Stimulated activated CD4-positive, alpha-beta T cell treated with anti-CD3 and anti-CD28 coated beads, Interleukin-1b, Interleukin-23, amount 100 ng/mL, for 4 hours (primary cell): ENCODE results near the gene CETN2.
"Not testable (repeated sequence)": the region's sequence is repeated elsewhere in the genome, so short reads cannot be mapped to it uniquely, and the experiment has no call there.

ENCODE experiments used
- DNase-seq, 2 donors: peaks; one replicate each; pipeline ENCODE4 v3.0.0-alpha.2; 2020; ENCODE audit warnings: low read depth in 2 of 2

The CETN2 gene

GRCh38 chrX:152832520-152832919, 2.0 kb upstream of the CETN2 start:
- no peak for DNase-seq

DNA sequence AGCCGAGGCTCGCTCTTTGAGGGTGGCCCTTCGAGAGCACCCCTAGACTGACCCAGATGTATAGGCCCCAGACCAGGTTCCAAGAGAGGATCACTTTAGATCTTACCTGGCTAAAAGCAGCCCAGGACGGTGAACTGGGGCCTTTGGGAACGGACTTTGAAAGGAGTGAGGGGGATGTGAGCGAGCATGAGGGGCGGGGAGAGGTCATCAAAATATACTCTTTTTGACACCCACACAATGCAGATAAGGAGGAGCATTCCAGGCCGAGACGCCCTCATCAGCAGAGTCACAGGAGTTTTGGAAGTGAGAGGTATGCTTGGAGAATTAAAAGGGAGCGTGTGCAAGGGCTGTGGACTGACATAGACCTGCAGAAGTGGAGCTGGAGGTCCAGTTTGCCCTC, 834 bp upstream of the CETN2 start:
- DNase-seq, result no peak

DNA sequence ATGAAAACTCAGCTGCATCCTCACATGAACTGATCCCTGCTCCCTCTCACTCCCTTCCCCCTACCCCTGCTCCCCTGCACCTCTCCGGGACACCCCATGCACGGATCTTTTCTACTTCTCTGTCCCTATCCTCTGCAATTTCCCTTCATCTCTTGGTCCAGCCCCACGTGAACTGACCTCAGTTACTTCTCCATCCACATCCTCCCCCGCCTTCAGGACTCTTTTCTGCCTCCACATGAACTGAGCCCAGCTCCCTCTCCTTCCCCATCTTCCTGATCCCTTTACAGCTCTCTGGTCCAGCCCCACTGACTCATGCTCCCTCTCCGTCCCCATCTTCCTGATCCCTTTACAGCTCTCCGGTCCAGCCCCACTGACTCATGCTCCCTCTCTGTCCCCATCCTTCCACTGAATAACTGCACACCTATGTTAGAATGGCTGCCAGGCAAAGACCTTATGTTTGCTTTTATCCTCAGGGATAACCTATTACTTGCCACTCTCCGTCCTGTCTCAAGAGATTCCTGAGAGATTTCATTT, 5.6 kb downstream of the CETN2 start:
- DNase-seq, result no peak

- DNase-seq, result no peak
These were observed 6.9 kb downstream of the CETN2 start for GRCh38 chrX:152823657-152824056.

GRCh38 chrX:152822383-152823086, 8.0 kb downstream of the CETN2 start:
- no peak for DNase-seq

DNA sequence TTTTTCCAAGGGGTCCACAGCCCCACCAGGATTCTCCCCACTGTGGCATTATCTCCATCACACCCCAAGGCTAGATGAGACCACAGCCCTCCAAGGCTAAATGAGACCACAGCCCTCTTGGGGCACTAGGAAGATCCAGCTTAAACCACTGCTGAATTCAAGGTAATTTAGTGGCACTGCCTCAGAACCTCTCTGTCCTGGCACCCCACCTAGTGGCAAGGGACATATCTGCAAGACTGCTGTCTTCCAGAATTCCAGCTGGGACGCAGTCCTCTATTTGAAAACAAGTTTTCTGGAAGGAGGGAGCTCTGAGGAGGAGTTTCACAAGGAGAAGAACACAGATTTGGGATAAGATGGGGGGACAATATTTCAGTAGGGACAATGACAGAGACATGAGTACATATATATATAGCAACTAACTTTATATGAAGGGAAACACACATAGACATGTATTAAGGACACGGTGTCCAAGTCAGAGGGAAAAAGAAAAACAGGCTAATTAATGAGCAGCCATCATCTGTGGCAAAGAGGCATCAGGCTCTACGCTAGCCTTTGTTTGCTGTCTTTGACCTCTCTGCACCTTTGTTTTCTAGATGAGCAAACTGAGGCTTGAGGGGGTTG, 9.3 kb downstream of the CETN2 start:
- no peak for DNase-seq

DNA sequence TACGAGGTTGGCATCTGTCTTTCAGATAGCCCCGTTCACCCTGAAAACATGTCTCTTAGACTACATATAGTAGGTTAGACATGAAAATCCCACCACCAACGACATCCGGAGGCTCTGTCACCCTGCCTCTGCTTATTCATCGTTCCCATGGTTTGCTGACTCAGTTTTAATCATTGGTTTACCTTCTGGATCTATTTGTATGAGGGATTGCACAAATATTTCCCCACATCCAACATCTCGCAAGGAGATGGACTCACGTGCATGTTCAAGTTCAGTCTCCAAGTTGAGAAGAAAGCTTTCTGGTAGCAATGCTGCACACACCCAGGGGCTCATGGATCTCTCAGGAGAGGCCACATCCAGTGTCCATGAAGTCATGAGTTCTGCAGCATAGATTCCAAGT, 10.8 kb downstream of the CETN2 start:
- no peak for DNase-seq

- DNase-seq, result no peak
These were observed 11.3 kb downstream of the CETN2 start for GRCh38 chrX:152819266-152819665.

- no peak for DNase-seq
These were observed 12.2 kb downstream of the CETN2 start for GRCh38 chrX:152818356-152818755.

DNA sequence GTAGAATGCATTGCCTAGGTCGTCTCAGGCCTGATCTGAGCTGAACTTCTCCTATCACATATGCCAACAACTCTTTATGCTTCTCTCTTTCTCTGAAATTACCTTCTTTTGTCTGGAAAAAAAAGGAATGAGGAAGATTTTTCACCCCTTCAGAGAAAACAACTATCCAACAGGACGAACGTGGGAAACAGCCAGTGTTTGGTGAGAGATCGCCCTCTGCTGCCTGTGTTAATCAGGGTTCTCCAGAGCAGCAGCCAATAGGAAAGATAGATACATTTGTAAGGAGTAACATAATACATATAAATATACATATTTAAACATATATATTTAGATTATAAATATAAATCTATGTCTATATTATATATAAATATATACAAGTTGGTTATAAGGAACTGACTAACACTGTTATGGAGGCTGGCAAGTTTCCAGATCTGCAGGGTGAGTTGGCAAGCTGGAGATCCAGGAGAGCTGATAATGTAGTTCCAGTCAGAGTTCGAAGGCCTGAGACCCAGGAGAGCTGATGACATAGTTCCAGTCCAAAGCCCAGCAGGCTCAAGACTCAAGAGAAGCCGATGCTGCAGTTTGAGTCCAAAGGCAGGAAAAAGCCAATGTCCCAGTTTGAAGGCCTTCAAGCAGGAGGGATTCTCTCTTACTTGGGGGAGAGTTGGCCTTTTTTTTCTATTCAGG, 13.3 kb downstream of the CETN2 start:
- DNase-seq, result no peak

DNA sequence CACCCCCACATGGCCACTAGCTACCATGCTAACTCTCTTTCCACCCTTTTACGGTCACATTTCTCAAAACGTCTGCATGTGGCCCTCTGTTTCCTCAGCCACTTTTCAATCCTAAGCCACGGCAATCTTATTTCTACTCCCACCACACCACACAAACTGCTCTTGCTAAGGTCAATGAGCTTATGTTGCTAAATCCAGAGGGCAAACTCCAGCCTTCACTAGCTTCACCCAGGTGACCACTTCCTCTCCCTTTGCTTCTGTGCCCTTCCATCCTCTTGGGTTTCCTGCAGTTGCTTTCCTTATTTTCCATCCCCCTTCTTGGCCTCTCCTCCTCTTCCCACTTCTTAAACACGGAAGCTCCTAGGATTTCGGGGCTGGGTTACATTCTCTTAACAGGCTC, 16.5 kb downstream of the CETN2 start:
- DNase-seq, result no peak

GRCh38 chrX:152813206-152813605, 17.4 kb downstream of the CETN2 start:
- no peak for DNase-seq

DNA sequence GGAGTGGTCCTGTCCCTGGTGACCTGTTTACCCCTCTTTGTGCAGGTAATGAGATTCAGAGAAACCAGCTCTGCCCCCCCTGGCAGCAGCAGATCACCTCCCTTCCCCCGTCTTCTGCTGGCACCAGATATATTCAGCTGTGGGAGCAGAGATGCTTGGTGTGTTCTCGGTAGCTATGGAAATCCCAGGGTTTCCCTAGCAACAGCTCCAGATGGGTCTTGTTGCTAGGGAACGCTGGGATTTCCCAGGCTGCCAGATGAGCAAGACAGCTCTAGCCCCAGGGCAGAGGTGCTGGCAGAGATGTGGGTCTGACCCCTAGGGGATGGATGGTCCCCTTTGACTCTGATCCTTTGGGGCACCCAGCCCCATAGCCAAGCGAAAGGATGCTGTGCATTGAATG, 20.2 kb downstream of the CETN2 start:
- DNase-seq, result no peak

GRCh38 chrX:152806035-152806434, 24.5 kb downstream of the CETN2 start:
- no peak for DNase-seq

- DNase-seq, result no peak
These were observed 31.6 kb downstream of the CETN2 start for GRCh38 chrX:152798945-152799344.

DNA sequence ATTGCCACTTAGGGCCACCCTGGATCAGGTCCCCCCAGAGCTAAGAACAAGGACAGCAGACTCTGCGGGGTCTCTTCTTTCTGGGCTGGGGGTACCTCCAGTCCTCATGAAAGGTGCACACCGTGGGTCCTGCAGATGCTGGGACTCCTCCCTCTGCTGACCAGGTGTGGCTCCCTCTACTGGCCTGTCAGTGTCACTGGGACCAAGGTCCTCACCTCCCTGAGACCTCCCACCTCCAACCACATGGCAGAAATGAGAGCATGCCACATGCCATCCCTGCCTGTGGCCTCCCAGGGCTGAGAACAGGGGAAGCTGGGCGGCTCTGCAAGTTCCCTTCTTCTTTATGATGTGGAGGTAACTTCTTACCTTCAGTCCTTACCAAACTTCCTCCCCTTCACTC, 43.5 kb downstream of the CETN2 start:
- not testable (repeated sequence) for DNase-seq
